T-helper 1 cell treated with Interleukin-12 subunit alpha and Interleukin-12 subunit beta and Interleukin-4 antibody, amounts not matched to agents 30 μg/mL and 1 μg/mL, for 36 hours (primary cell): ENCODE data around the gene RBM11.
"Not testable (repeated sequence)": the region's sequence is repeated elsewhere in the genome, so short reads cannot be mapped to it uniquely, and the experiment has no call there.

ENCODE experiments used
- H3K27ac Mint-ChIP-seq: one replicate; pipeline ENCODE4 v1.8.0; 2021; ENCODE audit warnings: mild to moderate bottlenecking, mixed read lengths
- H3K27me3 Mint-ChIP-seq: one replicate; pipeline ENCODE4 v1.8.0; 2021; ENCODE audit warnings: low read depth, mixed read lengths
- H3K36me3 Mint-ChIP-seq: one replicate; pipeline ENCODE4 v1.8.0; 2021; ENCODE audit warnings: low read depth, mixed read lengths
- H3K4me1 Mint-ChIP-seq: one replicate; pipeline ENCODE4 v1.8.0; 2021; ENCODE audit warnings: low read depth, mixed read lengths
- H3K4me3 Mint-ChIP-seq: one replicate; pipeline ENCODE4 v1.8.0; 2021; ENCODE audit warnings: mild to moderate bottlenecking, moderate library complexity, mixed read lengths
- H3K9me3 Mint-ChIP-seq: one replicate; pipeline ENCODE4 v1.8.0; 2021; ENCODE audit warnings: mixed read lengths

The RBM11 gene, protein sequence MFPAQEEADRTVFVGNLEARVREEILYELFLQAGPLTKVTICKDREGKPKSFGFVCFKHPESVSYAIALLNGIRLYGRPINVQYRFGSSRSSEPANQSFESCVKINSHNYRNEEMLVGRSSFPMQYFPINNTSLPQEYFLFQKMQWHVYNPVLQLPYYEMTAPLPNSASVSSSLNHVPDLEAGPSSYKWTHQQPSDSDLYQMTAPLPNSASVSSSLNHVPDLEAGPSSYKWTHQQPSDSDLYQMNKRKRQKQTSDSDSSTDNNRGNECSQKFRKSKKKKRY

DNA sequence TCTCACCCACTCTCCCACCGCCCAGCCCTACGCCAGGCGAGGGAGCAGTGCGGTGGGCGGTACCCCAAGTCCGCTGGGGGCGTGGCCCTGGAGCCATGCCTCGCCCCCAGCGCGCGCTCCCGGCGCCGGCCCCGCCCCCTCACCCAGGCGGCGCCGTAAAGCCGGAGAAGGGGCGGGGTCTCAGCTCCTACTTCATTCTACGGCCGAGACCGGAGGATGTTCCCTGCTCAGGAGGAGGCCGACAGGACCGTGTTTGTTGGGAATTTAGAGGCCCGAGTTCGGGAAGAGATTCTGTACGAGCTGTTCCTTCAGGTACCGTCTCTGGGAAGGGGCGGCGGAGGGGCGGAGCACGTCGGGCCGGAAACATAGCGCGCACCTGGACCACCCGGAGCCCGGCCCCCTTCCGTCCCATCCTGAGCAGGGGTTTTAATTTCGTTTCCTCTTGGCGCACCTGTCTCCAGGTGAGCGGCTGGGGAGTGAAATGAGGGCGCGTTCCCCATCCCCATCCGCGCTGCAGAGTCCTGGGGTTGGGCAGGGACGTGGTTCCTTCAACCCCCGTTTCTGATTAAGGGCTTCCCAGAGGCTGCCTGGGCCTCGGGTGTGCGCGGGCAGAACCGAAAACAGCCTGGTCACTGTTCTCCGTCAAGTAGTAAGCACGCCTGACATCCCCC is at the start of gene RBM11:
TSS of gene RBM11 (plus strand) at position 187 of the 671 bp plus-strand sequence. CDS start at position 217, 30 bp downstream.
- H3K4me1 Mint-ChIP-seq = peaks cover 5% of the 10 kb centered on the region
- H3K36me3 Mint-ChIP-seq = no peaks in the 10 kb centered on the region
- H3K27ac Mint-ChIP-seq = no peak within 1 kb of the TSS
- H3K27me3 Mint-ChIP-seq = peaks cover 18% of the 10 kb centered on the region
- H3K9me3 Mint-ChIP-seq = no peaks in the 10 kb centered on the region
- H3K4me3 Mint-ChIP-seq = peak within 1 kb of the TSS; percentile 76

DNA sequence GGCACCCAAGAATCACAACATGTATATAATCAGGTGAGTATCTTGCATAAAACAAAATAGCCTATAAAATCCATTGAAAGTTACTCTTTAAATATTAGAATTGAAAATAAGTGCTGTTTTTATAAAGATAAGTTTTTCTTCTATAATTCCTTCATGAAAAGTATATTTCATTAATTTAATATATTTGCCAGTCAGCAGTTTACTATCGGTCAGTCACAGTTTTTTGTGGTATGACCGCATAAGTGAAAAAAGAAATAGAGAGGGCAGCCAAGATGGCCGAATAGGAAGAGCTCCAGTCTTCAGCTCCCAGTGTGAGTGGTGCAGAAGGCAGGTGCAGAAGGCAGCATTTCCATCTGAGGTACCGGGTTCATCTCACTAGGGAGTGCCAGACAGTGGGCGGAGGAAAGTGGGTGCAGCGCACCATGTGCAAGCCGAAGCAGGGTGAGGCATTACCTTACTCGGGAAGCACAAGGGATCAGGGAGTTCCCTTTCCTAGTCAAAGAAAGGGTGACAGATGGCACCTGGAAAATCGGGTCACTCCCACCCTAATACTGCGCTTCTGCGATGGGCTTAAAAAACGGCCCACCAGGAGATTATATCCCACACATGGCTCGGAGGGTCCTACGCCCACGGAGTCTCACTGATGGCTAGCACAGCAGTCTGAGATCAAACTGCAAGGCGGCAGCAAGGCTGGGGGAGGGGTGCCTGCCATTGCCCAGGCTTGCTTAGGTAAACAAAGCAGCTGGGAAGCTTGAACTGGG is 49.3 kb upstream of the RBM11 start:
- not testable (repeated sequence) for H3K4me3 Mint-ChIP-seq, H3K27ac Mint-ChIP-seq, H3K36me3 Mint-ChIP-seq

GRCh38 chr21:14206222-14206621 is 9.7 kb upstream of the RBM11 start:
- Mint-ChIP-seq H3K36me3 (no peaks in the 10 kb centered on the region), H3K27ac (no peak overlapping the region), H3K27me3 (peaks cover 7% of the 10 kb centered on the region), H3K4me3 (no peak overlapping the region), H3K4me1 (no peaks in the 10 kb centered on the region), H3K9me3 (no peaks in the 10 kb centered on the region)

More for the DNA sequence above, 49.3 kb upstream of the RBM11 start:
- H3K9me3 Mint-ChIP-seq, H3K4me1 Mint-ChIP-seq, H3K27me3 Mint-ChIP-seq: not testable (repeated sequence)

DNA sequence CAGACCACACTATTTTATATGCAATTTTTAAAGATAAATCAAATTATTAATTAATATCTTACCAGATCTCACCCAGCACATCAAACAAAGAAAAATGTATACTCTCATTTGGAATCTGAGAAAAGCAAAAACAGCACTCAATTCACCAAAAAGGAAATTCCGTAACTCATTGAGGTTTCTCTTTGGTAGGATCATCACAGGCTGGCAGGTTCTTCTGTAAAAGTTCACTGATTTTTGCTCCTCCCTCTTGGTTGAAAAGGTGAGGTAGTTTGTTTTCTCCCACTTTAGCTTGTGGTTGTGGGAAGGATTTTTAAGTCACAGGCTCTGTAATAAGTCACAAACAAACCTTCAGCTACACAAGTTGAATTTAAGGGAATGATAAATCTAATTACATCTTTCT is 5.2 kb upstream of the RBM11 start, which contains the start of gene LIPI:
TSS of gene LIPI (minus strand) at position 218 of the 400 bp plus-strand sequence. CDS start at position 108, 110 bp downstream.
- Mint-ChIP-seq H3K9me3 (no peaks in the 10 kb centered on the region), H3K36me3 (no peaks in the 10 kb centered on the region), H3K4me3 (no peak within 1 kb of the TSS), H3K27ac (no peak within 1 kb of the TSS), H3K4me1 (no peaks in the 10 kb centered on the region), H3K27me3 (peaks cover 25% of the 10 kb centered on the region)

GRCh38 chr21:14213164-14213563 is 2.8 kb upstream of the RBM11 start:
- H3K4me3 Mint-ChIP-seq = no peak overlapping the region
- H3K4me1 Mint-ChIP-seq = peaks cover 5% of the 10 kb centered on the region
- H3K36me3 Mint-ChIP-seq = no peaks in the 10 kb centered on the region
- no peaks in the 10 kb centered on the region for H3K9me3 Mint-ChIP-seq
- H3K27ac Mint-ChIP-seq = no peak overlapping the region
- H3K27me3 Mint-ChIP-seq = peaks cover 25% of the 10 kb centered on the region

- H3K27me3 Mint-ChIP-seq = no peaks in the 10 kb centered on the region
- no peak overlapping the region for H3K27ac Mint-ChIP-seq
- H3K36me3 Mint-ChIP-seq = no peaks in the 10 kb centered on the region
- no peaks in the 10 kb centered on the region for H3K4me1 Mint-ChIP-seq
- peaks cover under 1% of the 10 kb centered on the region for H3K9me3 Mint-ChIP-seq
- H3K4me3 Mint-ChIP-seq = no peak overlapping the region
Measured at GRCh38 chr21:14223365-14223764, 7.4 kb downstream of the RBM11 start.

DNA sequence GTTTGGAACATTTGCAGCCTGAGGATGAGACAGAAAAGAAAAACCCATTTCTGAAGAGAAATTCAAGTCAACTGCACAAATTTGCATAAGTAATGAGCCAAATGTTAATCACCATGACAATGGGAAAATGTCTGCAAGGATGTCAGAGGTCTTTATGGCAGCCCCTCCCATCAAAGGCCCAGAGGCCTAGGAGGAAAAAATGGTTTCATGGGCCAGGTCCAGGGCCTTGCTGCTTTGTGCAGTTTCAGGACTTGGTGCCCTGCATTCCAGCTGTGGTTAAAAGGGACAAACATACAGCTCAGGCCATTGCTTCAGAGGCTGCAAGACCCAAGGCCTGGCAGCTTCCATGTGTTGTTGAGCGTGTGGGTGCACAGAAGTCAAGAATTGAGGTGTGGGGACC is 13.4 kb downstream of the RBM11 start:
- H3K36me3 Mint-ChIP-seq = no peaks in the 10 kb centered on the region
- H3K4me1 Mint-ChIP-seq = no peaks in the 10 kb centered on the region
- H3K9me3 Mint-ChIP-seq = peaks cover 16% of the 10 kb centered on the region
- H3K27me3 Mint-ChIP-seq = no peaks in the 10 kb centered on the region
- no peak overlapping the region for H3K27ac Mint-ChIP-seq
- no peak overlapping the region for H3K4me3 Mint-ChIP-seq

DNA sequence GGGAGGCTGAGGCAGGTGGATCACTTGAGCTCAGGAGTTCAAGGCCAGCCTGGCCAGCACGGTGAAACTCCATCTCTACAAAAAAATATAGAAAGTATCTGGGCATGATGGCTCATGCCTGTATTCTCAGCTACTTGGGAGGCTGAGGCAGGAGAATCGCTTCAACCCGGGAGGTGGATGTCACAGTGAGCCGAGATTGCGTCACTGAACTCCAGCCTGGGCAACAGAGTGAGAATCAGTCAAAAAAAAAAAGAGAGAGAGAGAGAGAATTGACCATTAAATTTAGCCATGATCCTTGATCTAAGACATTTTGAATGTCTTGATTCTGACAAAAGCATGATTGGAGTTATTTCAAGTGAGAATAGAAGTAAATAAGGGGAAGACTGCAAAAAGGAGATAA is 19.1 kb downstream of the RBM11 start:
- Mint-ChIP-seq H3K27me3 (no peaks in the 10 kb centered on the region), H3K4me3 (no peak overlapping the region), H3K36me3 (no peaks in the 10 kb centered on the region), H3K4me1 (no peaks in the 10 kb centered on the region), H3K9me3 (peaks cover 6% of the 10 kb centered on the region), H3K27ac (no peak overlapping the region)

DNA sequence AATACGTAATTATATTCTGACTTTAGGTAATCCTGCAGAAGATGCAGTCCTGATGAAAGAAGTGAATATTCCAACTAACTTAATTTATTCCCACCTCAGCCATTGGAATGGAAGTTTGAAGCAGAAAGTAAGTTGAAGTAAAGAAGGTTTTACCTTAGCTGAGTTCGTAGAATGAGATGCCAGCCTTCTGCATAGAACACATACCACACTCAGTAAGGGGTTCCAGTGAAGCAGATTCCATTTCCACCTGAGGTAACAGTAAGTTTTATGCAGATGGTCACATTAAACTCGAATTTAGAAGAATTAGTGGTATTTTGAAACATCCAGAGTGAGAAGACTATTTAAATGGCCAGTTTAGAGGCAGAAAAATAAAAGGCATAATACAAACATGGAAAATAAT is 20.2 kb downstream of the RBM11 start:
- Mint-ChIP-seq H3K4me1 (no peaks in the 10 kb centered on the region), H3K36me3 (no peaks in the 10 kb centered on the region), H3K4me3 (no peak overlapping the region), H3K27me3 (no peaks in the 10 kb centered on the region), H3K27ac (no peak overlapping the region), H3K9me3 (no peaks in the 10 kb centered on the region)

GRCh38 chr21:14239281-14239680 is 23.3 kb downstream of the RBM11 start:
- Mint-ChIP-seq H3K36me3 (no peaks in the 10 kb centered on the region), H3K27me3 (no peaks in the 10 kb centered on the region), H3K4me3 (no peak overlapping the region), H3K9me3 (no peaks in the 10 kb centered on the region), H3K4me1 (no peaks in the 10 kb centered on the region), H3K27ac (no peak overlapping the region)

DNA sequence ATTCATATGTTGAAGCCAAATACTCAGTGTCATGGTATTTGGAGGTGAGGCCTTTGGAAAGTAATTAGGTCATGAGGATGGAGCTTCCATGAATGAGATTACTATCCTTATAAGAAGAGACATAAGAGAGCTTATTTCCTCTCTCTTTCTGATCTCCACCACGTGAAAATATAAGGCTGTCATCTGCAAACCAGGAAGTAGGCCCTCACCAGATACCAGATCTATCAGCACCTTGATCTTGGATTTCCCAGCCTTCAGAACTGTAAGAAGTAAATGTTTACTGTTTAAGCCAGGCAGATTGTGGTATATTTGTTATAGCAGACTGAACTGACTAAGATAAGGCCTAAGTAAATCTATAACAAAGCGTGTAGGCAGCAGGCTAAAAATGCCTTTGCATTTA is 25.3 kb downstream of the RBM11 start:
- Mint-ChIP-seq H3K36me3 (no peaks in the 10 kb centered on the region), H3K4me1 (no peaks in the 10 kb centered on the region), H3K9me3 (no peaks in the 10 kb centered on the region), H3K27me3 (no peaks in the 10 kb centered on the region), H3K4me3 (no peak overlapping the region), H3K27ac (no peak overlapping the region)

DNA sequence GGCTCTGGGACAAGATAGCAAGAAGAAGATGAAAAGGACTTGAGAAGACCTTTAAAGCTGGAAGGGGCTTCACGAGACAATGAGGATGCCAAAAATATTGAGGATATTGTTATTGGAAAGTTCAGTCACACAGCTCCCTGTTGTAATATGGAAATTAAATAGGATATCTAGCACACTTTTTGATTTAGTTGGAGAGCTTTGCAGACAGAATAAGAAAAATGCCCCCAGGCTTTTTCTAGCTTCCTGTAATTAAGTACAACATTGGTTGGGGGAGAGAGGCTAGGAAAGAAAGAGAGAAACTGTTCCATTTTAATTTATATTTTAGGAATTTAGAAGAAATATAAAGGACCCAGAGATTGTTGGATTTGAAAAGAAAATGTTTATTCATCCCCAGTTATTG is 27.5 kb downstream of the RBM11 start:
- H3K36me3 Mint-ChIP-seq = no peaks in the 10 kb centered on the region
- peaks cover 7% of the 10 kb centered on the region for H3K27me3 Mint-ChIP-seq
- no peak overlapping the region for H3K4me3 Mint-ChIP-seq
- H3K9me3 Mint-ChIP-seq = no peaks in the 10 kb centered on the region
- H3K4me1 Mint-ChIP-seq = no peaks in the 10 kb centered on the region
- H3K27ac Mint-ChIP-seq = no peak overlapping the region

DNA sequence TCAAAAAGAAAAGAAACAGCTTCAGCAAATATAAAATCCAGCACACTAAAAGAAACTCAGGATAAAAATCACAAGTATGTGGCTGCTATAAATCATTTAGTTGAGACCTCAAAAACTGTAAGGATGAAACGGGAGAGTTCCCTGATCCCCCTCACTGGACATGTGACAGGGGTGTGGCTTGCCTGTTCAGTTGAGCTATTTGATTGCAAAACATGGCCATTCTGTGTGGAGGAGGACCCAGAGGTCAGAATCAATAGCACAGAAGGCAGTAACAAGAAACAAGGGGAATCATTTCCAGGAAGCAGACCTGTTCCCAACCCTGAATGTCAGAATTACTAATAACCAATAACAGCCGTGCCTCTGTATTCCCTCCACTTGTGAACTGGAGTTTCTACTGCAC is 27.9 kb downstream of the RBM11 start:
- peaks cover 7% of the 10 kb centered on the region for H3K27me3 Mint-ChIP-seq
- no peak overlapping the region for H3K27ac Mint-ChIP-seq
- H3K9me3 Mint-ChIP-seq = no peaks in the 10 kb centered on the region

GRCh38 chr21:14244911-14245310 is 29.0 kb downstream of the RBM11 start:
- Mint-ChIP-seq H3K9me3 (no peaks in the 10 kb centered on the region), H3K4me3 (no peak overlapping the region), H3K36me3 (no peaks in the 10 kb centered on the region), H3K27me3 (peaks cover 7% of the 10 kb centered on the region), H3K4me1 (no peaks in the 10 kb centered on the region), H3K27ac (no peak overlapping the region)

More for the DNA sequence above, 27.9 kb downstream of the RBM11 start:
- Mint-ChIP-seq H3K4me3 (no peak overlapping the region), H3K36me3 (no peaks in the 10 kb centered on the region), H3K4me1 (no peaks in the 10 kb centered on the region)

GRCh38 chr21:14245711-14246110 is 29.8 kb downstream of the RBM11 start:
- Mint-ChIP-seq H3K4me1 (no peaks in the 10 kb centered on the region), H3K27me3 (peaks cover 10% of the 10 kb centered on the region), H3K4me3 (no peak overlapping the region), H3K9me3 (no peaks in the 10 kb centered on the region), H3K27ac (no peak overlapping the region), H3K36me3 (no peaks in the 10 kb centered on the region)
